Activated B cell treated with CpG ODN at 0.5 μM for 24 hours (primary cell): ENCODE measurements around the gene ZNF362. TPM values are rescaled to one million over a fixed set of nuclear protein-coding genes. Genes with fewer than 3 reads are reported as not detected.

Experiments
- ATAC-seq: fragments of 200-7000 bp; cut with Tn5 transposase; one replicate; pipeline ENCODE4 v1.10.0; 2021; ENCODE audit warnings: low read depth, mild to moderate bottlenecking, moderate library complexity
- CTCF ChIA-PET: fragments of 350-600 bp; sonication (Branson Sonifier 250); formaldehyde crosslinking; loops from one replicate; lab custom pipeline; 2021; ENCODE audit warnings: antibody characterized with exemption; lab: Charles Lee
- POLR2A ChIA-PET: fragments of 350-600 bp; sonication (Branson Sonifier 250); formaldehyde crosslinking; loops from one replicate; lab custom pipeline; 2021; ENCODE audit warnings: antibody characterized with exemption; lab: Charles Lee
- DNase-seq: peaks from one replicate; pipeline ENCODE4 v3.0.0; 2022
- H3K27ac Mint-ChIP-seq: one replicate; pipeline ENCODE4 v1.8.0; 2020; ENCODE audit warnings: mixed read lengths
- H3K27me3 Mint-ChIP-seq: one replicate; pipeline ENCODE4 v1.8.0; 2021; ENCODE audit warnings: mixed read lengths
- H3K36me3 Mint-ChIP-seq: one replicate; pipeline ENCODE4 v1.8.0; 2021; ENCODE audit warnings: low read depth, mixed read lengths
- H3K4me1 Mint-ChIP-seq: one replicate; pipeline ENCODE4 v1.8.0; 2021; ENCODE audit warnings: mixed read lengths
- H3K4me3 Mint-ChIP-seq: one replicate; pipeline ENCODE4 v1.8.0; 2020; ENCODE audit warnings: mild to moderate bottlenecking, mixed read lengths
- H3K9me3 Mint-ChIP-seq: one replicate; pipeline ENCODE4 v1.8.0; 2020; ENCODE audit warnings: mixed read lengths
- CTCF ChIP-seq: fragments of 200-600 bp; IDR thresholded peaks from one replicate; pipeline ENCODE4 v1.8.0; 2022; ENCODE audit warnings: antibody characterized with exemption, mild to moderate bottlenecking
- intact Hi-C: fragments of 100-400 bp; cut with micrococcal nuclease; formaldehyde crosslinking; loops from one replicate; pipeline ENCODE4 v1.15.1; 2024
- total RNA-seq: library from RNA; stranded (reverse); gene quantifications from 2 replicates; pipeline ENCODE4 v1.2.3, GENCODE V29; 2022

The ZNF362 gene
- total RNA-seq, 1 donor from 2014 or later, result 17.7 TPM

GRCh38 chr1:33292726-33293340, 36.5 kb downstream of the ZNF362 start:
- no peak overlapping the region for H3K27ac Mint-ChIP-seq

GRCh38 chr1:33294071-33295010, 38.0 kb downstream of the ZNF362 start:
- POLR2A ChIA-PET, result no interaction called here
- CTCF ChIA-PET, result interaction anchor here (1.1 to 6.0 kb wide), 8 partner anchors 17 to 175 kb away, joined by 3 to 143 read pairs (median 4); partner anchors contain the start of gene ZSCAN20
- no peak overlapping the region for H3K4me3 Mint-ChIP-seq
- no peaks in the 10 kb centered on the region for H3K4me1 Mint-ChIP-seq
- no peaks in the 10 kb centered on the region for H3K9me3 Mint-ChIP-seq
- peaks cover 45% of the 10 kb centered on the region for H3K36me3 Mint-ChIP-seq
- DNase-seq (no peak), ATAC-seq (no peak)
- H3K27me3 Mint-ChIP-seq, result no peaks in the 10 kb centered on the region
- no peak overlapping the region for H3K27ac Mint-ChIP-seq
- intact Hi-C loops, result loop anchor here (1.0 to 5.0 kb wide), 8 partner anchors 37 to 362 kb away; partner anchors contain the start of gene ZNF362
- no peak for TF ChIP-seq CTCF

More at GRCh38 chr1:33292726-33293340, 36.5 kb downstream of the ZNF362 start:
- Mint-ChIP-seq H3K36me3 (peaks cover 49% of the 10 kb centered on the region), H3K4me3 (no peak overlapping the region), H3K9me3 (no peaks in the 10 kb centered on the region), H3K4me1 (no peaks in the 10 kb centered on the region), H3K27me3 (no peaks in the 10 kb centered on the region)
- CTCF ChIA-PET, result interaction anchor here (1.5 to 6.0 kb wide), 3 partner anchors 77 to 176 kb away, joined by 3 to 143 read pairs (median 4); partner anchors contain the start of gene ZSCAN20
- DNase-seq (no peak), ATAC-seq (no peak)
- POLR2A ChIA-PET, result no interaction called here
- TF ChIP-seq CTCF, result no peak
- intact Hi-C loops, result no loop called here

GRCh38 chr1:33295023-33295422, 38.7 kb downstream of the ZNF362 start:
- no peak overlapping the region for H3K4me3 Mint-ChIP-seq
- H3K27ac Mint-ChIP-seq, result no peak overlapping the region
- TF ChIP-seq CTCF, result no peak
- no peak for ATAC-seq
- intact Hi-C loops, result loop anchor here (1.0 to 5.0 kb wide), 8 partner anchors 38 to 363 kb away; partner anchors contain the start of gene ZNF362
- no peaks in the 10 kb centered on the region for H3K9me3 Mint-ChIP-seq
- ChIA-PET CTCF (interaction anchor here (0.9 to 6.0 kb wide), 26 partner anchors 11 to 362 kb away, joined by 3 to 143 read pairs (median 4); partner anchors contain the start of gene ZSCAN20), POLR2A (interaction anchor here (2.0 kb wide), 1 partner anchor 177 kb away, joined by 6 read pairs; the partner anchor contains the start of gene ZSCAN20)
- no peaks in the 10 kb centered on the region for H3K4me1 Mint-ChIP-seq
- no peaks in the 10 kb centered on the region for H3K27me3 Mint-ChIP-seq
- peaks cover 42% of the 10 kb centered on the region for H3K36me3 Mint-ChIP-seq
- DNase-seq, result no peak

- DNase-seq, result peak; percentile 76
- Mint-ChIP-seq H3K36me3 (peaks cover 48% of the 10 kb centered on the region), H3K27ac (no peak overlapping the region), H3K9me3 (no peaks in the 10 kb centered on the region), H3K4me3 (no peak overlapping the region), H3K27me3 (no peaks in the 10 kb centered on the region), H3K4me1 (no peaks in the 10 kb centered on the region)
- TF ChIP-seq CTCF, result peak; percentile 69
- intact Hi-C loops, result loop anchor here (1.0 to 5.0 kb wide), 8 partner anchors 38 to 363 kb away; partner anchors contain the start of gene ZNF362
- ATAC-seq, result peak; percentile 89
- ChIA-PET CTCF (interaction anchor here (0.7 to 6.0 kb wide), 29 partner anchors 10 to 362 kb away, joined by 3 to 143 read pairs (median 4); partner anchors contain the start of gene ZSCAN20), POLR2A (interaction anchor here (2.0 kb wide), 1 partner anchor 176 kb away, joined by 6 read pairs; the partner anchor contains the start of gene ZSCAN20)
These were observed 39.3 kb downstream of the ZNF362 start for GRCh38 chr1:33295450-33296081.
